Neural progenitor cell (in vitro differentiated cells): ENCODE results near the gene CCL18. TPM values are rescaled to one million over a fixed set of nuclear protein-coding genes. Genes with fewer than 3 reads are reported as not detected.

Experiments
- DNase-seq: peaks from one replicate; pipeline ENCODE4 v3.0.0-alpha.2; 2016; ENCODE audit warnings: low spot score
- H2AFZ ChIP-seq: fragments of 200-600 bp; sonication (generic); replicated peaks from 2 replicates; pipeline ENCODE4 v1.6.1; 2016; ENCODE audit warnings: antibody characterized with exemption
- H3F3A ChIP-seq: fragments of 200-600 bp; sonication (generic); 2 replicates; pipeline ENCODE4 v1.6.1; 2016; ENCODE audit warnings: antibody characterized with exemption, low read depth
- H3K27ac ChIP-seq: fragments of 200-600 bp; sonication (generic); 2 replicates; pipeline ENCODE4 v1.5.1; 2016; ENCODE audit warnings: mild to moderate bottlenecking
- H3K27me3 ChIP-seq: fragments of 200-600 bp; sonication (generic); 2 replicates; pipeline ENCODE4 v1.6.1; 2016; ENCODE audit warnings: mild to moderate bottlenecking, moderate library complexity
- H3K36me3 ChIP-seq: fragments of 200-600 bp; sonication (generic); 2 replicates; pipeline ENCODE4 v1.5.1; 2016
- H3K4me1 ChIP-seq: fragments of 200-600 bp; sonication (generic); 2 replicates; pipeline ENCODE4 v1.6.1; 2016; ENCODE audit warnings: mixed run types
- H3K4me2 ChIP-seq: fragments of 200-600 bp; sonication (generic); 2 replicates; pipeline ENCODE4 v1.6.1; 2016
- H3K4me3 ChIP-seq: fragments of 200-600 bp; sonication (generic); 2 replicates; pipeline ENCODE4 v1.5.1; 2016
- H3K79me2 ChIP-seq: fragments of 200-600 bp; sonication (generic); 2 replicates; pipeline ENCODE4 v1.6.1; 2016; ENCODE audit warnings: low read depth
- H3K9ac ChIP-seq: fragments of 200-600 bp; sonication (generic); 2 replicates; pipeline ENCODE4 v1.6.1; 2016
- H3K9me3 ChIP-seq: fragments of 200-600 bp; sonication (generic); 2 replicates; pipeline ENCODE4 v1.5.1; 2016; ENCODE audit warnings: low read depth
- H4K20me1 ChIP-seq: fragments of 200-600 bp; sonication (generic); 2 replicates; pipeline ENCODE4 v1.6.1; 2016; ENCODE audit warnings: low read depth
- H3K27ac Mint-ChIP-seq: 3 replicates; pipeline ENCODE4 v1.8.0; 2021; ENCODE audit warnings: mixed read lengths
- H3K27me3 Mint-ChIP-seq: 2 replicates; pipeline ENCODE4 v1.8.0; 2022; ENCODE audit warnings: low read depth, mild to moderate bottlenecking, inconsistent platforms, moderate library complexity, mixed read lengths; ENCODE audit not compliant: insufficient read depth
- H3K36me3 Mint-ChIP-seq: 3 replicates; pipeline ENCODE4 v1.8.0; 2021; ENCODE audit warnings: mixed read lengths
- H3K4me1 Mint-ChIP-seq: 3 replicates; pipeline ENCODE4 v1.8.0; 2021; ENCODE audit warnings: mixed read lengths
- H3K4me3 Mint-ChIP-seq: 3 replicates; pipeline ENCODE4 v1.8.0; 2021; ENCODE audit warnings: mild to moderate bottlenecking, moderate library complexity, mixed read lengths
- H3K9me3 Mint-ChIP-seq: 3 replicates; pipeline ENCODE4 v1.8.0; 2020; ENCODE audit warnings: mixed read lengths
- EZH2 ChIP-seq: fragments of 200-600 bp; sonication (generic); IDR thresholded peaks from 2 replicates; pipeline ENCODE4 v1.6.1; 2017; ENCODE audit warnings: antibody characterized with exemption, mild to moderate bottlenecking, moderate library complexity
- EZH2phosphoT487 ChIP-seq: fragments of 200-600 bp; sonication (generic); IDR thresholded peaks from 2 replicates; pipeline ENCODE4 v1.6.1; 2017; ENCODE audit warnings: antibody characterized with exemption
- total RNA-seq: library from RNA; depleted of rRNA; stranded (reverse); fragments of >200 nt; gene quantifications from 2 replicates; pipeline ENCODE4 v1.2.3, GENCODE V29; 2015; ENCODE audit warnings: low replicate concordance
- TF ChIP-seq, protein P1 (sequence below): fragments of 200-600 bp; sonication (generic); IDR thresholded peaks from 2 replicates; pipeline ENCODE4 v1.5.1; 2017; ENCODE audit warnings: antibody characterized with exemption, mild to moderate bottlenecking

The CCL18 gene
- total RNA-seq, 1 donor from 2014 or later = not detected

DNA sequence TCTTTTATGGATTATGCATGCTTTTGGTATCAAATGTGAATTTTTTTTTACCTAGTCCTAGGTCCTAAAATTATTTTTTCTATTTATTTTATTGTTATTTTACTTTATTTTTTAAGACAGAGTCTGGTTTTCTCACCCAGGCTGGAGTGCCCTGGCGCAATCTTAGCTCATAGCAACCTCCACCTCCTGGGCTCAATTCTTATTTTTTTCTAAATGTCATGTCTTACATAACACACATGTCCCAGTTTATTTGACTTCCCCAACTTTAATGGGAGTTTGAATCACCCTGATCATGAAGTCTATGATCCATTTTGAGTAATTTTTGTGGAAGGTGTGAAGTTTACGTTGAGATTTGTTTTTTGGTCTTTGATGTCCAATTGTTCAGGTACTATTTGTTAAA lies 3.3 kb upstream of the CCL18 start:
- Histone ChIP-seq H2AFZ (no peak overlapping the region), H3K4me3 (no peak overlapping the region), H3K79me2 (no peaks in the 10 kb centered on the region), H3K27me3 (no peaks in the 10 kb centered on the region), H3K9me3 (no peaks in the 10 kb centered on the region), H3F3A (no peaks in the 10 kb centered on the region), H3K9ac (no peak overlapping the region), H4K20me1 (no peaks in the 10 kb centered on the region), H3K4me2 (no peak overlapping the region), H3K36me3 (no peaks in the 10 kb centered on the region), H3K4me1 (no peaks in the 10 kb centered on the region), H3K27ac (no peak overlapping the region)
- TF ChIP-seq, protein P1, sequence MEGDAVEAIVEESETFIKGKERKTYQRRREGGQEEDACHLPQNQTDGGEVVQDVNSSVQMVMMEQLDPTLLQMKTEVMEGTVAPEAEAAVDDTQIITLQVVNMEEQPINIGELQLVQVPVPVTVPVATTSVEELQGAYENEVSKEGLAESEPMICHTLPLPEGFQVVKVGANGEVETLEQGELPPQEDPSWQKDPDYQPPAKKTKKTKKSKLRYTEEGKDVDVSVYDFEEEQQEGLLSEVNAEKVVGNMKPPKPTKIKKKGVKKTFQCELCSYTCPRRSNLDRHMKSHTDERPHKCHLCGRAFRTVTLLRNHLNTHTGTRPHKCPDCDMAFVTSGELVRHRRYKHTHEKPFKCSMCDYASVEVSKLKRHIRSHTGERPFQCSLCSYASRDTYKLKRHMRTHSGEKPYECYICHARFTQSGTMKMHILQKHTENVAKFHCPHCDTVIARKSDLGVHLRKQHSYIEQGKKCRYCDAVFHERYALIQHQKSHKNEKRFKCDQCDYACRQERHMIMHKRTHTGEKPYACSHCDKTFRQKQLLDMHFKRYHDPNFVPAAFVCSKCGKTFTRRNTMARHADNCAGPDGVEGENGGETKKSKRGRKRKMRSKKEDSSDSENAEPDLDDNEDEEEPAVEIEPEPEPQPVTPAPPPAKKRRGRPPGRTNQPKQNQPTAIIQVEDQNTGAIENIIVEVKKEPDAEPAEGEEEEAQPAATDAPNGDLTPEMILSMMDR = no peak
- H3K36me3 Mint-ChIP-seq = no peaks in the 10 kb centered on the region
- no peaks in the 10 kb centered on the region for H3K4me1 Mint-ChIP-seq
- H3K4me3 Mint-ChIP-seq = no peak overlapping the region
- H3K27me3 Mint-ChIP-seq = peaks cover 2% of the 10 kb centered on the region
- no peak overlapping the region for H3K27ac Mint-ChIP-seq
- no peaks in the 10 kb centered on the region for H3K9me3 Mint-ChIP-seq
- DNase-seq = no peak

DNA sequence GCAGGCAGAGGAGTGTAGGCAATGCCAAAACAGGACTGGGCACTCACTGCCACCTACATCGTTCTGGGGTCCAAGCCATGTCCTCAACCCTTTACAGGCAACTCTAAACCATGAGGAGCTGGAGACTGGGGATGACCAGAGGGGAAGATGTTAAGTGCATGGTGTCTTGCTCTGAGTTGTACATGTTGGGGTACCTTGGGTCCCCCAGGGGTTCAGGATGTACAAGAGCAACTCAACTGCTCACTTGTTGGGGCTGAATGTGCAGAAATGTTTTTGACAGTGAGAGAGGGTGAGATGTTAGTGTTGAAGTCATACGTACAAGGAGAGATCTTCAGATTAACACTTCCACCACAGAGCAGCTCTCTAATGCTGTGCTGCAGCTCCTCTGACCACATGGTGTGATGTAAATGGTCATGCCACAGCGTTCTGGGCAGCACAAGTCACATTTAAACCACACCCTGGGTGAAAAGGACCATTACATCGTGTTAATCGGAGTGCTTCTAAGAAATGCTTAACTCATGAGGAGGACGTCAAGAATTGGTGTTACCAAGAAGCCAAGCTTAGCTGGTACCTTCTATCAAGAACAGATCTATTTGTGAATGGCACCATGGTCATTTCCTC lies 2.4 kb downstream of the CCL18 start:
- TF ChIP-seq EZH2phosphoT487 (no peak), EZH2 (no peak)
- TF ChIP-seq, protein P1 = no peak
- H3K79me2 ChIP-seq = no peaks in the 10 kb centered on the region
- Mint-ChIP-seq H3K27ac (no peak overlapping the region), H3K4me1 (no peaks in the 10 kb centered on the region), H3K9me3 (peaks cover 7% of the 10 kb centered on the region), H3K4me3 (no peak overlapping the region), H3K27me3 (peaks cover 2% of the 10 kb centered on the region), H3K36me3 (no peaks in the 10 kb centered on the region)
- no peaks in the 10 kb centered on the region for H4K20me1 ChIP-seq
- H2AFZ ChIP-seq = no peak overlapping the region
- no peaks in the 10 kb centered on the region for H3K27me3 ChIP-seq
- H3K4me3 ChIP-seq = no peak overlapping the region
- H3K9me3 ChIP-seq = no peaks in the 10 kb centered on the region
- H3K4me1 ChIP-seq = no peaks in the 10 kb centered on the region
- H3K9ac ChIP-seq = no peak overlapping the region
- no peaks in the 10 kb centered on the region for H3F3A ChIP-seq
- DNase-seq = no peak
- H3K36me3 ChIP-seq = no peaks in the 10 kb centered on the region
- no peak overlapping the region for H3K27ac ChIP-seq
- no peak overlapping the region for H3K4me2 ChIP-seq

DNA sequence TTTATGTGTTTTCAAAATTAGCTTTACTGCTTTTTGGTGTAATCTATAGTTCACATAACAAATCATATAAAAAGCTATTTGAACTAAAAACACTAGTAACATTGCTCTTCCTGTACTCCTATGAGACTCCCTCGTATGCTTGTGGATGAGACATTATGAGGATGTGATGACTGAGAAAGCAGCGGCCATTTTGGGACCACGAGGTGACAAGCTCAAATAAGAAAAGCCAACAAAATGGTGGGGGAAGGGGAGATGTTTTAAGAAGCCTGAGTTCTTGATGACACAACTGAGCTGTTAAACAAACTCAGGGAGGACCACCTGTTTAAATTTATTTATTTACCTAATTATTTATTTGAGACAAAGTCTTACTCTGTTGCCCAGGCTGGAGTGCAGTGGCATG lies 4.5 kb downstream of the CCL18 start:
- H3F3A ChIP-seq = no peaks in the 10 kb centered on the region
- H3K4me3 ChIP-seq = no peak overlapping the region
- Mint-ChIP-seq H3K9me3 (peaks cover 7% of the 10 kb centered on the region), H3K4me3 (no peak overlapping the region), H3K27ac (no peak overlapping the region), H3K4me1 (no peaks in the 10 kb centered on the region), H3K36me3 (no peaks in the 10 kb centered on the region), H3K27me3 (peaks cover 2% of the 10 kb centered on the region)
- H2AFZ ChIP-seq = peak overlapping the region; percentile 73
- H4K20me1 ChIP-seq = no peaks in the 10 kb centered on the region
- H3K9me3 ChIP-seq = no peaks in the 10 kb centered on the region
- no peaks in the 10 kb centered on the region for H3K4me1 ChIP-seq
- no peaks in the 10 kb centered on the region for H3K27me3 ChIP-seq
- no peaks in the 10 kb centered on the region for H3K36me3 ChIP-seq
- H3K4me2 ChIP-seq = no peak overlapping the region
- H3K9ac ChIP-seq = no peak overlapping the region
- no peaks in the 10 kb centered on the region for H3K79me2 ChIP-seq
- no peak for DNase-seq
- no peak overlapping the region for H3K27ac ChIP-seq
- TF ChIP-seq, protein P1 = no peak
- TF ChIP-seq EZH2phosphoT487 = no peak
- no peak for TF ChIP-seq EZH2
